Hepatocyte (in vitro differentiated cells): ENCODE data around the gene CRIM1. TPM values are rescaled to one million over a fixed set of nuclear protein-coding genes. Genes with fewer than 3 reads are reported as not detected.
A peak's percentile ranks its signal among the peaks of the same experiment; 100 is the strongest.
"Not testable (repeated sequence)": the region's sequence is repeated elsewhere in the genome, so short reads cannot be mapped to it uniquely, and the experiment has no call there.

Experiments used
- DNase-seq: peaks from one replicate; pipeline ENCODE4 v3.0.0-alpha.2; 2016; ENCODE audit warnings: low spot score
- H2AFZ ChIP-seq: fragments of 200-600 bp; sonication (generic); 2 replicates; pipeline ENCODE4 v1.6.0; 2016; ENCODE audit warnings: antibody characterized with exemption, mild to moderate bottlenecking
- H3K27ac ChIP-seq: fragments of 200-600 bp; sonication (generic); 2 replicates; pipeline ENCODE4 v1.5.1; 2016; ENCODE audit warnings: mild to moderate bottlenecking
- H3K27me3 ChIP-seq: fragments of 200-600 bp; sonication (generic); 2 replicates; pipeline ENCODE4 v1.6.1; 2016
- H3K36me3 ChIP-seq: fragments of 200-600 bp; sonication (generic); replicated peaks from 2 replicates; pipeline ENCODE4 v1.5.1; 2016; ENCODE audit warnings: low read depth; ENCODE audit not compliant: insufficient read depth
- H3K4me1 ChIP-seq: fragments of 200-600 bp; sonication (generic); 2 replicates; pipeline ENCODE4 v1.5.1; 2016; ENCODE audit warnings: mild to moderate bottlenecking, moderate library complexity; ENCODE audit not compliant: insufficient read depth
- H3K4me2 ChIP-seq: fragments of 200-600 bp; sonication (generic); 2 replicates; pipeline ENCODE4 v1.6.0; 2016
- H3K4me3 ChIP-seq: fragments of 200-600 bp; sonication (generic); 2 replicates; pipeline ENCODE4 v1.5.1; 2016; ENCODE audit warnings: mild to moderate bottlenecking
- H3K79me2 ChIP-seq: fragments of 200-600 bp; sonication (generic); 2 replicates; pipeline ENCODE4 v1.6.0; 2017; ENCODE audit warnings: mild to moderate bottlenecking
- H3K9me2 ChIP-seq: fragments of 200-600 bp; sonication (generic); replicated peaks from 2 replicates; pipeline ENCODE4 v1.6.0; 2017; ENCODE audit warnings: mild to moderate bottlenecking; ENCODE audit not compliant: insufficient read depth
- H3K9me3 ChIP-seq: fragments of 200-600 bp; sonication (generic); 2 replicates; pipeline ENCODE4 v1.5.1; 2016; ENCODE audit warnings: low read depth, mild to moderate bottlenecking
- H4K20me1 ChIP-seq: fragments of 200-600 bp; sonication (generic); 2 replicates; pipeline ENCODE4 v1.6.0; 2016; ENCODE audit warnings: mild to moderate bottlenecking; ENCODE audit not compliant: insufficient read depth, poor library complexity, severe bottlenecking
- CTCF ChIP-seq: fragments of 200-600 bp; sonication (generic); IDR thresholded peaks from 2 replicates; pipeline ENCODE4 v1.5.1; 2016; ENCODE audit warnings: antibody characterized with exemption, mild to moderate bottlenecking; ENCODE audit not compliant: poor library complexity
- EZH2 ChIP-seq: fragments of 200-600 bp; sonication (generic); IDR thresholded peaks from 2 replicates; pipeline ENCODE4 v1.6.1; 2016; ENCODE audit warnings: antibody characterized with exemption, mild to moderate bottlenecking, borderline replicate concordance
- EZH2phosphoT487 ChIP-seq: fragments of 200-600 bp; sonication (generic); IDR thresholded peaks from one replicate; pipeline ENCODE4 v1.6.1; 2018; ENCODE audit warnings: antibody characterized with exemption, mild to moderate bottlenecking, low read depth, moderate library complexity; ENCODE audit not compliant: unreplicated experiment, severe bottlenecking
- WGBS: methylation state at CpG from one replicate; pipeline ENCODE4 v1.1.6; 2016; ENCODE audit warnings: low lambda C conversion rate; ENCODE audit errors: missing lambda C conversion rate; 5-methylcytosine and 5-hydroxymethylcytosine counted together
- polyA plus RNA-seq: library from polyadenylated mRNA; unstranded; fragments of >200 nt; fragmentation: Nextera tagmentation; extraction: Ambion mirVana; gene quantifications from 2 replicates; pipeline ENCODE4 v1.2.1, GENCODE V29; 2016
- total RNA-seq: library from RNA; depleted of rRNA; stranded (reverse); fragments of >200 nt; gene quantifications from 2 replicates; pipeline ENCODE4 v1.2.3, GENCODE V29; 2014

Gene CRIM1
- 40.8 and 49.0 TPM in 2 replicates for total RNA-seq
- polyA plus RNA-seq, result 19.1 and 23.0 TPM in 2 replicates

GRCh38 chr2:36355151-36355889, at the start of gene CRIM1:
Gene CRIM1 (plus strand): TSS chr2:36355778. CDS start chr2:36356293, 515 bp downstream.
- Histone ChIP-seq H3K27ac (peak within 1 kb of the TSS; percentile 90), H3K36me3 (no peaks in the 10 kb centered on the region), H3K9me3 (no peaks in the 10 kb centered on the region), H3K4me1 (peaks cover 9% of the 10 kb centered on the region), H3K27me3 (no peaks in the 10 kb centered on the region), H3K79me2 (peaks cover 36% of the 10 kb centered on the region), H2AFZ (peak within 1 kb of the TSS; percentile 81), H3K9me2 (no peaks in the 10 kb centered on the region), H3K4me2 (peak within 1 kb of the TSS; percentile 85), H3K4me3 (peak within 1 kb of the TSS; percentile 95), H4K20me1 (peaks cover 5% of the 10 kb centered on the region)
- WGBS, result under 1% methylated on average over 43 of the region's 82 CpGs
- peak; percentile 96 for DNase-seq
- TF ChIP-seq CTCF (no peak), EZH2 (no peak), EZH2phosphoT487 (no peak)

GRCh38 chr2:36307441-36307840, 48.1 kb upstream of the CRIM1 start:
- Histone ChIP-seq H3K9me3 (no peaks in the 10 kb centered on the region), H3K79me2 (no peaks in the 10 kb centered on the region), H3K4me3 (no peak overlapping the region), H3K36me3 (no peaks in the 10 kb centered on the region), H3K27ac (no peak overlapping the region), H3K27me3 (no peaks in the 10 kb centered on the region), H3K4me2 (no peak overlapping the region), H3K4me1 (no peaks in the 10 kb centered on the region), H2AFZ (no peak overlapping the region), H4K20me1 (no peaks in the 10 kb centered on the region), H3K9me2 (no peaks in the 10 kb centered on the region)
- no peak for DNase-seq
- WGBS, result 94% methylated on average over 3 of the region's 3 CpGs
- no peak for TF ChIP-seq EZH2phosphoT487
- TF ChIP-seq CTCF, result no peak
- no peak for TF ChIP-seq EZH2

- H3K36me3 ChIP-seq, DNase-seq, H3K9me2 ChIP-seq, H3K27ac ChIP-seq, H3K9me3 ChIP-seq, H3K79me2 ChIP-seq, H4K20me1 ChIP-seq, H3K27me3 ChIP-seq, H2AFZ ChIP-seq, H3K4me1 ChIP-seq, H3K4me2 ChIP-seq, H3K4me3 ChIP-seq: not testable (repeated sequence)
- WGBS, result 72% methylated on average over 1 of the region's 1 CpG
Observed at GRCh38 chr2:36310444-36310843, 45.1 kb upstream of the CRIM1 start.

- Histone ChIP-seq H3K36me3 (no peaks in the 10 kb centered on the region), H3K9me2 (no peaks in the 10 kb centered on the region), H3K4me3 (no peak overlapping the region), H3K27me3 (no peaks in the 10 kb centered on the region), H3K4me2 (no peak overlapping the region), H4K20me1 (no peaks in the 10 kb centered on the region), H3K79me2 (no peaks in the 10 kb centered on the region), H3K27ac (no peak overlapping the region), H3K9me3 (no peaks in the 10 kb centered on the region), H2AFZ (no peak overlapping the region), H3K4me1 (no peaks in the 10 kb centered on the region)
- TF ChIP-seq CTCF (no peak), EZH2 (no peak), EZH2phosphoT487 (no peak)
- 100% methylated on average over 1 of the region's 1 CpG for WGBS
- no peak for DNase-seq
Observed at GRCh38 chr2:36318547-36318946, 37.0 kb upstream of the CRIM1 start.
